GM19395 (cell line): ENCODE results near the gene NLGN4X.
A peak's percentile ranks its signal among the peaks of the same experiment; 100 is the strongest.

Source experiments
- ATAC-seq: cut with Tn5 transposase; IDR thresholded peaks from one replicate; pipeline ENCODE4 v1.9.1; 2021; ENCODE audit warnings: mild to moderate bottlenecking, moderate library complexity; ENCODE audit not compliant: unreplicated experiment

NLGN4X gene

GRCh38 chrX:5876984-5877596, 351.6 kb downstream of the NLGN4X start:
- no peak for ATAC-seq

- no peak for ATAC-seq
Measured at GRCh38 chrX:5870238-5870637, 358.4 kb downstream of the NLGN4X start.

- ATAC-seq, result no peak
Measured at GRCh38 chrX:5869786-5870185, 358.9 kb downstream of the NLGN4X start.

- ATAC-seq, result no peak
Measured at GRCh38 chrX:5867778-5868177, 360.9 kb downstream of the NLGN4X start.

- ATAC-seq, result peak; percentile 75
Measured at GRCh38 chrX:5857232-5857631, 371.4 kb downstream of the NLGN4X start.

- ATAC-seq, result no peak
Measured at GRCh38 chrX:5852941-5853340, 375.7 kb downstream of the NLGN4X start.

GRCh38 chrX:5842601-5843000, 386.1 kb downstream of the NLGN4X start:
- no peak for ATAC-seq
